Measurements from ENCODE around the gene RNF152.

The RNF152 gene

DNA sequence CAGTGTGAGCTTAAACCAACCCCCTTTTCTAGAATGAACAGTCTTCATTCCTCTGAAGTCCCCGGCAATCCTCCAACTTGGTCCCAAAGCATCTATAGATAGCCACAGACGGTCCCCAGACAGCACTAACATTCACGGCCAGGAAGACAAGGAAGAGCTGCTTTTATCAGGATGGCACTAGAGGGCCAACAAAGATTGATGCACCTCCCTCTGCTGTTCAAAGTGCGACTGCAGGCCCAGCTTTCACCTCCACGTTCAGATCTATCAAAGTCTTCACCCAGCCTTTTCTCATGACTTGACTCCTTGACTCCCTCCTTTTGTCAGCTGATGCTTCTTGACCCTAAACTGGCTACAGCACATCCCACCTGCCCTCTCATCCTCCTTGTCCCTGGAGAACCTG lies 54.3 kb downstream of the RNF152 start:
- no peak for TF ChIP-seq GLIS3 (CRISPR knock-in tag; IDR thresholded peaks at IDR 0.05)
- no peak for TF ChIP-seq ESRRG (CRISPR knock-in tag; IDR thresholded peaks at IDR 0.05)
- TF ChIP-seq, protein P1, sequence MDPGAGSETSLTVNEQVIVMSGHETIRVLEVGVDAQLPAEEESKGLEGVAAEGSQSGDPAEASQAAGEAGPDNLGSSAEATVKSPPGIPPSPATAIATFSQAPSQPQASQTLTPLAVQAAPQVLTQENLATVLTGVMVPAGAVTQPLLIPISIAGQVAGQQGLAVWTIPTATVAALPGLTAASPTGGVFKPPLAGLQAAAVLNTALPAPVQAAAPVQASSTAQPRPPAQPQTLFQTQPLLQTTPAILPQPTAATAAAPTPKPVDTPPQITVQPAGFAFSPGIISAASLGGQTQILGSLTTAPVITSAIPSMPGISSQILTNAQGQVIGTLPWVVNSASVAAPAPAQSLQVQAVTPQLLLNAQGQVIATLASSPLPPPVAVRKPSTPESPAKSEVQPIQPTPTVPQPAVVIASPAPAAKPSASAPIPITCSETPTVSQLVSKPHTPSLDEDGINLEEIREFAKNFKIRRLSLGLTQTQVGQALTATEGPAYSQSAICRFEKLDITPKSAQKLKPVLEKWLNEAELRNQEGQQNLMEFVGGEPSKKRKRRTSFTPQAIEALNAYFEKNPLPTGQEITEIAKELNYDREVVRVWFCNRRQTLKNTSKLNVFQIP (CRISPR knock-in tag; IDR thresholded peaks at IDR 0.05; ENCODE audit: borderline replicate concordance, low read depth): no peak
- TF ChIP-seq ARNTL (CRISPR knock-in tag; IDR thresholded peaks at IDR 0.05; ENCODE audit: borderline replicate concordance, low read depth): no peak
- TF ChIP-seq ZNF565 (CRISPR knock-in tag; conservative IDR thresholded peaks at IDR 0.05; ENCODE audit: low read depth): no peak
- no peak for ATAC-seq

DNA sequence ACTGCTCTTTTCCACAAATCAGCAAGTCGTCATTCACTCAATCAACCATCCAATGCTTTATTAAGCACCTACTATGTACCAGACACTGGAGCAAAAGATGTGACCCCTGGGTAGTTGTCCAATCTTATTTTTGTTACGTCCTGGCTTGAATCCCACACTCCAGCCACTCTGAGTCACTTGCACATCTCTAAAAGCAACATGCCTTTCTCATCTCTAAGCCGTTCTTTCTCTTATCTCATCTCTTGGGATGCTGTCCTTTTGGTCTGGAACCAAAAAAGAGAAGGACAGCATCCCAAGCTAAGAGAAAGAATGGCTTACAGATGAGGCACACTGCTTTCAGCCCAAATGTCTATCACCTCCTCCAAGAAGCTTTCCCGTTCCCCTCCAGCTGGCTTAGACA lies 58.8 kb downstream of the RNF152 start:
- ATAC-seq: peak; percentile 71
- TF ChIP-seq, protein P2, sequence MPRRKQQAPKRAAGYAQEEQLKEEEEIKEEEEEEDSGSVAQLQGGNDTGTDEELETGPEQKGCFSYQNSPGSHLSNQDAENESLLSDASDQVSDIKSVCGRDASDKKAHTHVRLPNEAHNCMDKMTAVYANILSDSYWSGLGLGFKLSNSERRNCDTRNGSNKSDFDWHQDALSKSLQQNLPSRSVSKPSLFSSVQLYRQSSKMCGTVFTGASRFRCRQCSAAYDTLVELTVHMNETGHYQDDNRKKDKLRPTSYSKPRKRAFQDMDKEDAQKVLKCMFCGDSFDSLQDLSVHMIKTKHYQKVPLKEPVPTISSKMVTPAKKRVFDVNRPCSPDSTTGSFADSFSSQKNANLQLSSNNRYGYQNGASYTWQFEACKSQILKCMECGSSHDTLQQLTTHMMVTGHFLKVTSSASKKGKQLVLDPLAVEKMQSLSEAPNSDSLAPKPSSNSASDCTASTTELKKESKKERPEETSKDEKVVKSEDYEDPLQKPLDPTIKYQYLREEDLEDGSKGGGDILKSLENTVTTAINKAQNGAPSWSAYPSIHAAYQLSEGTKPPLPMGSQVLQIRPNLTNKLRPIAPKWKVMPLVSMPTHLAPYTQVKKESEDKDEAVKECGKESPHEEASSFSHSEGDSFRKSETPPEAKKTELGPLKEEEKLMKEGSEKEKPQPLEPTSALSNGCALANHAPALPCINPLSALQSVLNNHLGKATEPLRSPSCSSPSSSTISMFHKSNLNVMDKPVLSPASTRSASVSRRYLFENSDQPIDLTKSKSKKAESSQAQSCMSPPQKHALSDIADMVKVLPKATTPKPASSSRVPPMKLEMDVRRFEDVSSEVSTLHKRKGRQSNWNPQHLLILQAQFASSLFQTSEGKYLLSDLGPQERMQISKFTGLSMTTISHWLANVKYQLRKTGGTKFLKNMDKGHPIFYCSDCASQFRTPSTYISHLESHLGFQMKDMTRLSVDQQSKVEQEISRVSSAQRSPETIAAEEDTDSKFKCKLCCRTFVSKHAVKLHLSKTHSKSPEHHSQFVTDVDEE (CRISPR knock-in tag; IDR thresholded peaks at IDR 0.05): no peak
- TF ChIP-seq ISL1 (CRISPR knock-in tag; IDR thresholded peaks at IDR 0.05) (0 out of 2 replicates have a peak, but pooled peaks have one; percentile 7), TCF4 (CRISPR knock-in tag; IDR thresholded peaks at IDR 0.05; ENCODE audit: borderline replicate concordance) (no peak), SNAI2 (CRISPR knock-in tag; IDR thresholded peaks at IDR 0.05) (no peak), ARNTL (CRISPR knock-in tag; IDR thresholded peaks at IDR 0.05; ENCODE audit: borderline replicate concordance, low read depth) (no peak), CSDC2 (CRISPR knock-in tag; IDR thresholded peaks at IDR 0.05) (no peak), ESRRG (CRISPR knock-in tag; IDR thresholded peaks at IDR 0.05) (no peak)

DNA sequence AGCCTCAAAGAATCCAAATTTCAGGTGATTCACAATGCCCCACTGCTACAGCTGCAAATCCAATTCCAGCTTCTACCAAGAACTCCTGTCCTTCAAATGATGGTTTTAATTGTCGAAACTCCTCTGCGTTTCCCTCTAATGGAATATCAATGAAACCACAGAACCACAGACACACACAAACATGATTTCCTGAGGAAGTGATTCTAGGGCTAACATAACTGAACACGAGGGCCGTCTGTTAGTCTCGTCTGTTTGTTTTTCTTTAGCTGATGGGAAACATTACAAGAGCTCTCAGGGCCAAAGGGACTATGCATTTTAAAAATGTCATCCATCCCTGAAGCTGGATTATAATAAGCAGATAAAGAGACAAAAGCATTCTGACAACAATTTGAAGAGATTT lies 59.4 kb downstream of the RNF152 start:
- peak; percentile 83 for ATAC-seq
- TF ChIP-seq RARB (CRISPR knock-in tag; IDR thresholded peaks at IDR 0.05) (no peak), ZFP3 (CRISPR knock-in tag; IDR thresholded peaks at IDR 0.05) (no peak), TOX (CRISPR knock-in tag; IDR thresholded peaks at IDR 0.05; ENCODE audit: borderline replicate concordance) (no peak), ZC3H10 (CRISPR knock-in tag; IDR thresholded peaks at IDR 0.05) (no peak)
- TF ChIP-seq, protein P1 (CRISPR knock-in tag; IDR thresholded peaks at IDR 0.05; ENCODE audit: borderline replicate concordance, low read depth): no peak

GRCh38 chr18:61832858-61833257 lies 59.9 kb downstream of the RNF152 start:
- ATAC-seq: peak; percentile 16; the same call in 2 of the 3 replicates
- TF ChIP-seq SNAI2 (CRISPR knock-in tag; IDR thresholded peaks at IDR 0.05) (0 out of 2 replicates have a peak, but pooled peaks have one; percentile 22), CSDC2 (CRISPR knock-in tag; IDR thresholded peaks at IDR 0.05) (no peak)

- peak; percentile 12; the same call in 2 of the 3 replicates for ATAC-seq
- TF ChIP-seq PATZ1 (CRISPR knock-in tag; IDR thresholded peaks at IDR 0.05; ENCODE audit: borderline replicate concordance) (no peak), SNAI2 (CRISPR knock-in tag; IDR thresholded peaks at IDR 0.05) (no peak), ZFP30 (CRISPR knock-in tag; IDR thresholded peaks at IDR 0.05) (no peak), RARB (CRISPR knock-in tag; IDR thresholded peaks at IDR 0.05) (no peak), ARNTL (CRISPR knock-in tag; IDR thresholded peaks at IDR 0.05; ENCODE audit: borderline replicate concordance, low read depth) (no peak), GLIS3 (CRISPR knock-in tag; IDR thresholded peaks at IDR 0.05) (no peak), TCF4 (CRISPR knock-in tag; IDR thresholded peaks at IDR 0.05; ENCODE audit: borderline replicate concordance) (no peak), BACH2 (CRISPR knock-in tag; IDR thresholded peaks at IDR 0.05; ENCODE audit: borderline replicate concordance) (no peak), ZNF8 (CRISPR knock-in tag; IDR thresholded peaks at IDR 0.05) (no peak), ISL1 (CRISPR knock-in tag; IDR thresholded peaks at IDR 0.05) (no peak)
- TF ChIP-seq, protein P1 (CRISPR knock-in tag; IDR thresholded peaks at IDR 0.05; ENCODE audit: borderline replicate concordance, low read depth): no peak
- TF ChIP-seq, protein P3, sequence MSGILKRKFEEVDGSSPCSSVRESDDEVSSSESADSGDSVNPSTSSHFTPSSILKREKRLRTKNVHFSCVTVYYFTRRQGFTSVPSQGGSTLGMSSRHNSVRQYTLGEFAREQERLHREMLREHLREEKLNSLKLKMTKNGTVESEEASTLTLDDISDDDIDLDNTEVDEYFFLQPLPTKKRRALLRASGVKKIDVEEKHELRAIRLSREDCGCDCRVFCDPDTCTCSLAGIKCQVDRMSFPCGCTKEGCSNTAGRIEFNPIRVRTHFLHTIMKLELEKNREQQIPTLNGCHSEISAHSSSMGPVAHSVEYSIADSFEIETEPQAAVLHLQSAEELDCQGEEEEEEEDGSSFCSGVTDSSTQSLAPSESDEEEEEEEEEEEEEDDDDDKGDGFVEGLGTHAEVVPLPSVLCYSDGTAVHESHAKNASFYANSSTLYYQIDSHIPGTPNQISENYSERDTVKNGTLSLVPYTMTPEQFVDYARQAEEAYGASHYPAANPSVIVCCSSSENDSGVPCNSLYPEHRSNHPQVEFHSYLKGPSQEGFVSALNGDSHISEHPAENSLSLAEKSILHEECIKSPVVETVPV (CRISPR knock-in tag; IDR thresholded peaks at IDR 0.05): no peak
- TF ChIP-seq, protein P2 (CRISPR knock-in tag; IDR thresholded peaks at IDR 0.05): no peak
Observed at GRCh38 chr18:61831071-61831470, 61.7 kb downstream of the RNF152 start.
